Measurements from ENCODE around the gene OTUB1.
A peak's percentile ranks its signal among the peaks of the same experiment; 100 is the strongest.

OTUB1 gene

GRCh38 chr11:64006398-64006797, 20.2 kb downstream of the OTUB1 start:
- Histone ChIP-seq H3K27ac (no peak overlapping the region), H3K36me3 (ENCODE audit: control insufficient read depth, insufficient read depth, low read length) (no peaks in the 10 kb centered on the region), H3K9me3 (ENCODE audit: control insufficient read depth, low read length) (no peaks in the 10 kb centered on the region), H3K27me3 (ENCODE audit: control insufficient read depth, insufficient read depth, low read length) (no peaks in the 10 kb centered on the region), H2AFZ (no peak overlapping the region), H3K4me2 (ENCODE audit: low read length) (no peak overlapping the region), H3K4me1 (no peaks in the 10 kb centered on the region), H3K79me2 (no peaks in the 10 kb centered on the region), H3K9ac (no peak overlapping the region), H3K4me3 (ENCODE audit: low read depth, low read length) (no peak overlapping the region)
- no peak for TF ChIP-seq CTCF (IDR thresholded peaks at IDR 0.05)

DNA sequence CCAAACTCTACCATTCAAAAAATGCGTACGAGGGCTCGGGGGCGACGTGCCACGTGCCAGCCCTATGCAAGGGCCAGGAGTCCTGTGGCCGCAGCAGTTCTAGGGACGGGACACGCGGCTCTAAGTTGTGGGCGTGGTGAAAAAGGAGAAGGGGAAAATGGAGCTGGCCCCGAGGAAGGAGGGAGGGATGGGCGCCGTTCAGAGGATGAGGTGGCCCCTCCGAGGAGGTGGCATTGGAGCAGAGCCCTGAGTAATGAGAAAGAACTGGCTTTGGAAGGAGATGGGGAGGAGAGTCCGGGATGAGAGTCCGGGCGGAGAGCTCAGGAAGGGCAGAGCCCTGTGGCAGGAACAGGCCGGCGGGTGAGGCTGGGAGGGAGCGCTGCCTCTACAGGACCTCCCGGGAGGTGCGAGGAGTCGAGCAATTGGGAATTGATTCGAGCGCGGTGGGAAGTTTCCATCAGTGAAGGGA, 21.0 kb downstream of the OTUB1 start:
- Histone ChIP-seq H3K36me3 (ENCODE audit: control insufficient read depth, insufficient read depth, low read length) (no peaks in the 10 kb centered on the region), H3K9ac (no peak overlapping the region), H2AFZ (no peak overlapping the region), H3K9me3 (ENCODE audit: control insufficient read depth, low read length) (no peaks in the 10 kb centered on the region), H3K4me2 (ENCODE audit: low read length) (peak overlapping the region; percentile 61), H3K27me3 (ENCODE audit: control insufficient read depth, insufficient read depth, low read length) (no peaks in the 10 kb centered on the region), H3K4me1 (no peaks in the 10 kb centered on the region), H3K4me3 (ENCODE audit: low read depth, low read length) (peak overlapping the region; percentile 25), H3K79me2 (no peaks in the 10 kb centered on the region), H3K27ac (no peak overlapping the region)
- TF ChIP-seq CTCF (IDR thresholded peaks at IDR 0.05), result no peak

- TF ChIP-seq CTCF (IDR thresholded peaks at IDR 0.05), result peak; percentile 7
- Histone ChIP-seq H3K4me1 (no peaks in the 10 kb centered on the region), H3K27me3 (ENCODE audit: control insufficient read depth, insufficient read depth, low read length) (no peaks in the 10 kb centered on the region), H3K9ac (no peak overlapping the region), H3K27ac (peak overlapping the region; percentile 24), H3K4me2 (ENCODE audit: low read length) (peak overlapping the region; percentile 61), H3K79me2 (no peaks in the 10 kb centered on the region), H3K9me3 (ENCODE audit: control insufficient read depth, low read length) (no peaks in the 10 kb centered on the region), H2AFZ (peak overlapping the region; percentile 77), H3K4me3 (ENCODE audit: low read depth, low read length) (peak overlapping the region; percentile 25), H3K36me3 (ENCODE audit: control insufficient read depth, insufficient read depth, low read length) (no peaks in the 10 kb centered on the region)
Measured at GRCh38 chr11:64007629-64008282, 21.5 kb downstream of the OTUB1 start.

DNA sequence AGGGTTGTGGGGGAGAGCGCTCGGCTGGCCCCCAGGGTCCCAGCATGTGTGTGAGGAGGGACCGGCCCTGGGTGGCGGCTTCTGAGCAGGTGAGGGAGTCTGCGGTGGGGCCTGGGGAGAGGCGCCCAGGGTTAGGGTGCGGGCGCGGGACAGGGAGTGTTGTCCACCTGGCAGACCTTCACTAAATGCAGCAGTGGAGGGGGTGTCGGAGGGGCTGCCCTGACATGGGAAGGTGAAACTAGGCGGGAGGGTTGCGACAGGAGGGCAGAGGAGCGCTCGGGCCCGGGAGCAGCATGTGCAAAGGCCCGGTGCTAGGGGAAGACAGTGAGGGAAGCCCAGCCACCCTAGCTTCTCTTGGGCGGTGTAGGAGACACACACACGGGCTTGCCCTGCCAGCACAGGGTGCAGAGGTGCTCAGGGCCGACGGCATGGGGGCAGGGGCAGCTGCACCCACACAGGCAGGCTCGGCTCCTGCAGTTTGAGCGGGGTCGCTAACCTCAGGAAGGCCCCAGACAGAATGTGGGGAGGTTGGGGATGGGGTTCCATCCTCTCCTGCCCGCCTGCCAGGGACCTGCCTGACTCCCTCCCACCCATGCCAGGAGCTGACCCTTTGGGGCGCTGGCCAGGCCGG, 22.2 kb downstream of the OTUB1 start:
- Histone ChIP-seq H3K36me3 (ENCODE audit: control insufficient read depth, insufficient read depth, low read length) (no peaks in the 10 kb centered on the region), H3K4me2 (ENCODE audit: low read length) (peak overlapping the region; percentile 61), H3K9ac (no peak overlapping the region), H3K27me3 (ENCODE audit: control insufficient read depth, insufficient read depth, low read length) (no peaks in the 10 kb centered on the region), H3K9me3 (ENCODE audit: control insufficient read depth, low read length) (no peaks in the 10 kb centered on the region), H3K4me3 (ENCODE audit: low read depth, low read length) (no peak overlapping the region), H3K79me2 (no peaks in the 10 kb centered on the region), H2AFZ (no peak overlapping the region), H3K4me1 (no peaks in the 10 kb centered on the region), H3K27ac (no peak overlapping the region)
- TF ChIP-seq CTCF (IDR thresholded peaks at IDR 0.05), result no peak
